H9 (cell line): ENCODE measurements around the gene SELENOF. TPM values are rescaled to one million over a fixed set of nuclear protein-coding genes. Genes with fewer than 3 reads are reported as not detected.

Source experiments
- DNase-seq: peaks from one replicate; pipeline ENCODE4 v3.0.0-alpha.2; 2017
- H2AFZ ChIP-seq: one replicate; pipeline ENCODE4 v1.6.1; 2013; ENCODE audit warnings: mild to moderate bottlenecking, low read length, control low read depth, moderate library complexity
- H2AK5ac ChIP-seq: 2 replicates; pipeline ENCODE4 v1.6.1; 2013; ENCODE audit warnings: low read length, control low read depth, mixed read lengths; ENCODE audit not compliant: insufficient read length
- H2BK120ac ChIP-seq: one replicate; pipeline ENCODE4 v1.6.1; 2013; ENCODE audit warnings: low read depth, mild to moderate bottlenecking, low read length, control low read depth, inconsistent platforms; ENCODE audit not compliant: poor library complexity, severe bottlenecking
- H2BK12ac ChIP-seq: 2 replicates; pipeline ENCODE4 v1.6.1; 2013; ENCODE audit warnings: low read length, control low read depth, mixed read lengths, low read depth; ENCODE audit not compliant: insufficient read length
- H2BK15ac ChIP-seq: 2 replicates; pipeline ENCODE4 v1.6.1; 2013; ENCODE audit warnings: low read depth, low read length, control low read depth
- H2BK20ac ChIP-seq: one replicate; pipeline ENCODE4 v1.6.1; 2013; ENCODE audit warnings: low read depth, mild to moderate bottlenecking, low read length, control low read depth, inconsistent platforms; ENCODE audit not compliant: poor library complexity, severe bottlenecking
- H2BK5ac ChIP-seq: 2 replicates; pipeline ENCODE4 v1.6.1; 2013; ENCODE audit warnings: low read length, control low read depth, mixed read lengths; ENCODE audit not compliant: insufficient read length
- H3K14ac ChIP-seq: 2 replicates; pipeline ENCODE4 v1.6.1; 2013; ENCODE audit warnings: low read length, control low read depth; ENCODE audit not compliant: insufficient read depth
- H3K18ac ChIP-seq: 2 replicates; pipeline ENCODE4 v1.6.1; 2013; ENCODE audit warnings: low read depth, mild to moderate bottlenecking, mixed read lengths, low read length, control low read depth; ENCODE audit not compliant: insufficient read length
- H3K23ac ChIP-seq: 2 replicates; pipeline ENCODE4 v1.6.1; 2013; ENCODE audit warnings: low read length, control low read depth, mixed read lengths, low read depth; ENCODE audit not compliant: insufficient read length
- H3K23me2 ChIP-seq: 2 replicates; pipeline ENCODE4 v1.6.1; 2013; ENCODE audit warnings: low read depth, mild to moderate bottlenecking, mixed read lengths, low read length, control low read depth; ENCODE audit not compliant: insufficient read length, poor library complexity, severe bottlenecking
- H3K27ac ChIP-seq: 2 replicates; pipeline ENCODE4 v1.5.1; 2013; ENCODE audit warnings: low read length, control low read depth, mixed read lengths, low read depth; ENCODE audit not compliant: insufficient read length
- H3K27me3 ChIP-seq: 2 replicates; pipeline ENCODE4 v1.6.1; 2013; ENCODE audit warnings: low read length, control low read depth, inconsistent platforms; ENCODE audit not compliant: insufficient read depth
- H3K4ac ChIP-seq: 2 replicates; pipeline ENCODE4 v1.6.1; 2013; ENCODE audit warnings: low read depth, mild to moderate bottlenecking, control low read depth, inconsistent platforms, low read length, moderate library complexity
- H3K4me1 ChIP-seq: 2 replicates; pipeline ENCODE4 v1.6.1; 2013; ENCODE audit warnings: low read length, control low read depth, inconsistent platforms; ENCODE audit not compliant: insufficient read depth
- H3K4me2 ChIP-seq: 2 replicates; pipeline ENCODE4 v1.6.1; 2013; ENCODE audit warnings: low read length, control low read depth, mixed read lengths; ENCODE audit not compliant: insufficient read length, insufficient read depth
- H3K56ac ChIP-seq: 2 replicates; pipeline ENCODE4 v1.6.1; 2013; ENCODE audit warnings: low read depth, mild to moderate bottlenecking, mixed read lengths, low read length, control low read depth; ENCODE audit not compliant: insufficient read length
- H3K79me1 ChIP-seq: 2 replicates; pipeline ENCODE4 v1.6.1; 2013; ENCODE audit warnings: low read depth, mild to moderate bottlenecking, moderate library complexity, low read length, control low read depth, inconsistent platforms; ENCODE audit not compliant: insufficient read depth, poor library complexity, severe bottlenecking
- H3K79me2 ChIP-seq: 2 replicates; pipeline ENCODE4 v1.6.1; 2013; ENCODE audit warnings: low read length, control low read depth, inconsistent platforms; ENCODE audit not compliant: insufficient read depth
- H3K9ac ChIP-seq: 2 replicates; pipeline ENCODE4 v1.6.1; 2013; ENCODE audit warnings: low read length, control low read depth, mixed read lengths; ENCODE audit not compliant: insufficient read length; ENCODE audit errors: extremely low read depth
- H3K9me3 ChIP-seq: one replicate; pipeline ENCODE4 v1.6.1; 2013; ENCODE audit warnings: low read depth, low read length, inconsistent platforms; ENCODE audit not compliant: control insufficient read depth
- H3T11ph ChIP-seq: one replicate; pipeline ENCODE4 v1.6.1; 2013; ENCODE audit warnings: mild to moderate bottlenecking, low read length, control low read depth, inconsistent platforms
- H4K20me1 ChIP-seq: one replicate; pipeline ENCODE4 v1.6.1; 2013; ENCODE audit not compliant: control insufficient read depth, insufficient read length, insufficient read depth
- H4K5ac ChIP-seq: 2 replicates; pipeline ENCODE4 v1.6.1; 2013; ENCODE audit warnings: low read depth, mild to moderate bottlenecking, mixed read lengths, low read length, control low read depth; ENCODE audit not compliant: insufficient read length
- H4K8ac ChIP-seq: replicated peaks from 2 replicates; pipeline ENCODE4 v1.6.1; 2013; ENCODE audit warnings: low read length, control low read depth, mixed read lengths, low read depth; ENCODE audit not compliant: insufficient read length
- H4K91ac ChIP-seq: 2 replicates; pipeline ENCODE4 v1.6.1; 2013; ENCODE audit warnings: low read depth, mild to moderate bottlenecking, moderate library complexity, mixed read lengths, low read length, control low read depth; ENCODE audit not compliant: insufficient read length
- H3K27ac Mint-ChIP-seq, 3 experiments: 2 replicates in 2 of 3; 3 replicates in 1 of 3; pipeline ENCODE4 v1.8.0; 2020 to 2021; ENCODE audit warnings: mixed read lengths in 3 of 3, mild to moderate bottlenecking in 1 of 3, moderate library complexity in 1 of 3
- H3K27me3 Mint-ChIP-seq: 2 replicates; pipeline ENCODE4 v1.8.0; 2021; ENCODE audit warnings: low read depth, mild to moderate bottlenecking, moderate library complexity, mixed read lengths
- H3K36me3 Mint-ChIP-seq, 3 experiments: 2 replicates in 2 of 3; 3 replicates in 1 of 3; pipeline ENCODE4 v1.8.0; 2020 to 2021; ENCODE audit warnings: low read depth in 3 of 3, mixed read lengths in 3 of 3; ENCODE audit not compliant: insufficient read depth in 1 of 3
- H3K4me1 Mint-ChIP-seq, 2 experiments: 2 replicates each; pipeline ENCODE4 v1.8.0; 2020; ENCODE audit warnings: mixed read lengths in 2 of 2
- H3K4me3 Mint-ChIP-seq, 2 experiments: 2 replicates in 1 of 2; 3 replicates in 1 of 2; pipeline ENCODE4 v1.8.0; 2020 to 2021; ENCODE audit warnings: mild to moderate bottlenecking in 2 of 2, mixed read lengths in 2 of 2, moderate library complexity in 1 of 2
- H3K9me3 Mint-ChIP-seq, 2 experiments: 2 replicates in 1 of 2; 3 replicates in 1 of 2; pipeline ENCODE4 v1.8.0; 2020; ENCODE audit warnings: mild to moderate bottlenecking in 2 of 2, mixed read lengths in 2 of 2, moderate library complexity in 1 of 2
- CTCF ChIP-seq: fragments of 200-600 bp; sonication (generic); conservative IDR thresholded peaks from 3 replicates; pipeline ENCODE4 v1.8.0; 2021; ENCODE audit warnings: antibody characterized with exemption, mild to moderate bottlenecking
- WGBS: extraction: QIAGEN DNeasy Blood & Tissue Kit; methylation state at CpG from one replicate; pipeline ENCODE4 v1.1.7; 2013; ENCODE audit warnings: missing lambda C conversion rate, low lambda C conversion rate, mixed read lengths; ENCODE audit not compliant: insufficient read length; ENCODE audit errors: extremely low coverage; 5-methylcytosine and 5-hydroxymethylcytosine counted together
- total RNA-seq: library from RNA; stranded (reverse); gene quantifications from 2 replicates; pipeline ENCODE4 v1.2.1, GENCODE V29; 2021

SELENOF gene
- total RNA-seq, 1 experiment from 2014 or later: 143 TPM

- Histone ChIP-seq H3K14ac (no peak overlapping the region), H4K20me1 (no peaks in the 10 kb centered on the region), H3K4me1 (no peaks in the 10 kb centered on the region), H2BK15ac (no peak overlapping the region), H3K56ac (no peak overlapping the region), H3K9me3 (no peaks in the 10 kb centered on the region), H2BK12ac (no peak overlapping the region), H3K79me1 (no peaks in the 10 kb centered on the region), H4K5ac (no peak overlapping the region), H2BK5ac (no peak overlapping the region), H3K27ac (no peak overlapping the region), H3K27me3 (no peaks in the 10 kb centered on the region), H3K9ac (no peak overlapping the region), H2AFZ (no peak overlapping the region), H3K23ac (no peak overlapping the region), H4K8ac (no peak overlapping the region), H3K18ac (no peak overlapping the region), H2BK120ac (no peak overlapping the region), H3K79me2 (no peaks in the 10 kb centered on the region), H3K4ac (no peak overlapping the region), H3K4me2 (no peak overlapping the region), H3K23me2 (no peaks in the 10 kb centered on the region), H2AK5ac (no peak overlapping the region), H2BK20ac (no peak overlapping the region), H4K91ac (no peak overlapping the region), H3T11ph (no peak overlapping the region)
- WGBS: no CpG with 5 or more reads among the region's 1 CpG
- no peak for DNase-seq
- 0 out of 5 replicates have a peak, but pooled peaks cover 0 to 2% of the 10 kb centered on the region in 2 experiments for H3K9me3 Mint-ChIP-seq
- no peaks in the 10 kb centered on the region for H3K27me3 Mint-ChIP-seq
- H3K36me3 Mint-ChIP-seq: no peaks in the 10 kb centered on the region; a peak in 1 of 7 replicates
- no peak overlapping the region for H3K27ac Mint-ChIP-seq
- no peak for TF ChIP-seq CTCF
- no peak overlapping the region for H3K4me3 Mint-ChIP-seq
- peaks cover 8 to 9% of the 10 kb centered on the region in 2 experiments; a peak in 3 of 4 replicates for H3K4me1 Mint-ChIP-seq
Measured at GRCh38 chr1:86832433-86832832, 81.5 kb downstream of the SELENOF start.
